A673 (cell line): ENCODE measurements around the gene ECE1. TPM values are rescaled to one million over a fixed set of nuclear protein-coding genes. Genes with fewer than 3 reads are reported as not detected.
A peak's percentile ranks its signal among the peaks of the same experiment; 100 is the strongest.

Experiments used
- BruUV-seq: library from RNA; stranded (reverse); fragments of 400-500 nt; replicated peaks from 2 replicates; lab custom pipeline; 2021; lab: Mats Ljungman, UMichigan
- CTCF ChIA-PET: fragments of 300-600 bp; sonication (Branson Sonifier 250); formaldehyde crosslinking; loops from one replicate; lab custom pipeline; 2022; ENCODE audit warnings: antibody characterized with exemption; lab: Charles Lee
- POLR2A ChIA-PET: fragments of 300-600 bp; sonication (Branson Sonifier 250); formaldehyde crosslinking; loops from one replicate; lab custom pipeline; 2022; ENCODE audit warnings: antibody characterized with exemption; ENCODE audit not compliant: low non-redundant PET; lab: Charles Lee
- DNase-seq: peaks from one replicate; pipeline ENCODE4 v3.0.0-alpha.2; 2015; ENCODE audit warnings: low spot score
- H3K27ac ChIP-seq: fragments of 200-600 bp; sonication (generic); 2 replicates; pipeline ENCODE4 v1.5.1; 2016; ENCODE audit warnings: mixed run types, low read depth, mild to moderate bottlenecking, mixed read lengths, antibody characterized with exemption, low read length; ENCODE audit not compliant: poor library complexity, severe bottlenecking
- H3K27me3 ChIP-seq: fragments of 200-600 bp; sonication (generic); replicated peaks from 2 replicates; pipeline ENCODE4 v1.6.1; 2017; ENCODE audit warnings: mixed run types, low read depth, mild to moderate bottlenecking, mixed read lengths, antibody characterized with exemption, low read length; ENCODE audit not compliant: insufficient read depth, poor library complexity
- H3K36me3 ChIP-seq: fragments of 200-600 bp; sonication (generic); 2 replicates; pipeline ENCODE4 v1.6.1; 2016; ENCODE audit warnings: mixed run types, mild to moderate bottlenecking, mixed read lengths, antibody characterized with exemption, low read length; ENCODE audit not compliant: insufficient read depth, poor library complexity, severe bottlenecking
- H3K4me1 ChIP-seq: fragments of 200-600 bp; sonication (generic); 2 replicates; pipeline ENCODE4 v1.6.1; 2017; ENCODE audit warnings: mixed run types, mild to moderate bottlenecking, mixed read lengths, antibody characterized with exemption, low read length; ENCODE audit not compliant: insufficient read depth, poor library complexity, severe bottlenecking
- H3K4me3 ChIP-seq: fragments of 200-600 bp; sonication (generic); 2 replicates; pipeline ENCODE4 v1.5.1; 2016; ENCODE audit warnings: low read depth, mixed run types, mild to moderate bottlenecking, mixed read lengths, low read length; ENCODE audit not compliant: poor library complexity, severe bottlenecking
- H3K9me3 ChIP-seq: fragments of 200-600 bp; sonication (generic); 2 replicates; pipeline ENCODE4 v1.6.1; 2016; ENCODE audit warnings: mixed run types, low read depth, mild to moderate bottlenecking, mixed read lengths, antibody characterized with exemption, low read length; ENCODE audit not compliant: poor library complexity, severe bottlenecking
- EZH2 ChIP-seq: fragments of 200-600 bp; sonication (generic); IDR thresholded peaks from 2 replicates; pipeline ENCODE4 v1.6.1; 2017; ENCODE audit warnings: borderline replicate concordance, low read depth, mild to moderate bottlenecking, mixed read lengths, antibody characterized with exemption, low read length; ENCODE audit not compliant: poor library complexity, severe bottlenecking
- intact Hi-C: fragments of 100-400 bp; cut with micrococcal nuclease; formaldehyde crosslinking; loops from one replicate; pipeline ENCODE4 v1.10.0; 2022; ENCODE audit not compliant: unreplicated experiment
- total RNA-seq: library from RNA; stranded (reverse); gene quantifications from 2 replicates; pipeline ENCODE4 v1.2.3, GENCODE V29; 2021
- TF ChIP-seq, protein P1 (sequence below): fragments of 300-800, 200-600 bp; sonication (generic); conservative IDR thresholded peaks from 2 replicates; pipeline ENCODE4 v1.5.1; 2017; ENCODE audit warnings: low read depth, mild to moderate bottlenecking, antibody characterized with exemption, low read length, moderate library complexity, mixed read lengths

Gene ECE1
- total RNA-seq, 1 experiment from 2014 or later, result 31.5 TPM

DNA sequence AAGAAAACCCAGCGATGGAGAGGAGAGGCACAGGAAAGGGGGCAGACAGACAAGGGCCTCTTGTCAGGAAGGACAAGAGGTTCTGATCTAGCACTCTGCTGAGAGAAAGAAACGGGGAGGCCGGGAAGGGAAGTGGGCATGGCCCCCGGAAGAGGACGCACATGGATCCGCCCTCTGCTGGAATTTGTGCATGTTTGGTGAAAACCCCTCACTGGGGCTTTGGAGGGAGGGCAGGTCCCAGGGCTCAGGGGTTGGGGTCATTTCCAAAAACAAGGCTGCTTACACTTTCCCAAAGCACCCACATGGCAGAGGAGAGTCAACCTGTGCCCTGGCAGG lies 32.4 kb upstream of the ECE1 start:
- intact Hi-C loops, result no loop called here
- no peaks in the 10 kb centered on the region for H3K27me3 ChIP-seq
- H3K9me3 ChIP-seq, result no peaks in the 10 kb centered on the region
- TF ChIP-seq, protein P1, sequence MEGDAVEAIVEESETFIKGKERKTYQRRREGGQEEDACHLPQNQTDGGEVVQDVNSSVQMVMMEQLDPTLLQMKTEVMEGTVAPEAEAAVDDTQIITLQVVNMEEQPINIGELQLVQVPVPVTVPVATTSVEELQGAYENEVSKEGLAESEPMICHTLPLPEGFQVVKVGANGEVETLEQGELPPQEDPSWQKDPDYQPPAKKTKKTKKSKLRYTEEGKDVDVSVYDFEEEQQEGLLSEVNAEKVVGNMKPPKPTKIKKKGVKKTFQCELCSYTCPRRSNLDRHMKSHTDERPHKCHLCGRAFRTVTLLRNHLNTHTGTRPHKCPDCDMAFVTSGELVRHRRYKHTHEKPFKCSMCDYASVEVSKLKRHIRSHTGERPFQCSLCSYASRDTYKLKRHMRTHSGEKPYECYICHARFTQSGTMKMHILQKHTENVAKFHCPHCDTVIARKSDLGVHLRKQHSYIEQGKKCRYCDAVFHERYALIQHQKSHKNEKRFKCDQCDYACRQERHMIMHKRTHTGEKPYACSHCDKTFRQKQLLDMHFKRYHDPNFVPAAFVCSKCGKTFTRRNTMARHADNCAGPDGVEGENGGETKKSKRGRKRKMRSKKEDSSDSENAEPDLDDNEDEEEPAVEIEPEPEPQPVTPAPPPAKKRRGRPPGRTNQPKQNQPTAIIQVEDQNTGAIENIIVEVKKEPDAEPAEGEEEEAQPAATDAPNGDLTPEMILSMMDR, result no peak
- no peak for TF ChIP-seq EZH2
- DNase-seq, result no peak
- H3K36me3 ChIP-seq, result no peaks in the 10 kb centered on the region
- H3K4me1 ChIP-seq, result peaks cover 64% of the 10 kb centered on the region
- H3K4me3 ChIP-seq, result no peak overlapping the region
- CTCF ChIA-PET, result interaction anchor here (0.6 kb wide), 1 partner anchor 783 kb away, joined by 4 read pairs; no protein-coding TSS in a partner anchor
- H3K27ac ChIP-seq, result peak overlapping the region; percentile 23
- POLR2A ChIA-PET, result no interaction called here
- BruUV-seq, result no TSS peak

DNA sequence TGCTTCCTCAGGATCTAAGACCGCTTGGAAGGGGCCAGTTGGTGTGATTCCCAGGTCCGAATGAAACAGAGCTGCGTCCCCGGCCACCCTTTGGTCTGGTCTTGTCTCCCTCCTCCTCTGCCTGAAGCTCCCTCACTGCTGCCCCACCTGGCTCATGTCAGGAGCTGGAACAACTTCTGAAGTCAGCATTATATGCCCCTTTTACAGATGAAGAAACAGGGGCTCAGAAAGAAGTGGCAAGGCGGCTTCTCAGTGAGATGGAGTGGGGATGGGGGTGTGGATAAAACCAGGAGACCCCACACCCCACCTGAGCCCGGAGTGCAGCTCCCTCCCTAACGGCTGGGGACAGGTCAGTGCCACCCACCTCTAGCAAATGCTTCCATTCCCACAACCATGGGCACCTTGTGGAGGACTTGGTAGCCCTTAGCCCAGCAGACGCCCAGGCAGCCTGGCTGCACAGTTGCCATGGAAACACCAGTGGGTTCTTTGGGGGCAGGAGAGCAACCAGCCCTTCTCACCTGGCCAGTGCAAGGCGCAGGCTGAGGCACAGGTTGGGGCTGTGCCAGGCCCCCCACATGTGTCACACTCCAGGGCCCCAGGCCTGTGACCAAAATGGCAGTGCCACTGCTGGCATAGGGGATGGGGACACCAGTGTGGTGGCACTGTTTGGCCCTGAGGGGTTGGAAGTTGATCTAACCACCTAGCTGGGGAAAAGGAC lies 31.9 kb upstream of the ECE1 start:
- CTCF ChIA-PET, result no interaction called here
- Histone ChIP-seq H3K27ac (no peak overlapping the region), H3K4me1 (peaks cover 64% of the 10 kb centered on the region), H3K9me3 (no peaks in the 10 kb centered on the region), H3K4me3 (no peak overlapping the region), H3K36me3 (no peaks in the 10 kb centered on the region), H3K27me3 (no peaks in the 10 kb centered on the region)
- POLR2A ChIA-PET, result no interaction called here
- no peak for DNase-seq
- TF ChIP-seq, protein P1, result 0 out of 2 replicates have a peak, but pooled peaks have one; percentile 16
- TF ChIP-seq EZH2, result no peak
- intact Hi-C loops, result no loop called here
- BruUV-seq, result no TSS peak

DNA sequence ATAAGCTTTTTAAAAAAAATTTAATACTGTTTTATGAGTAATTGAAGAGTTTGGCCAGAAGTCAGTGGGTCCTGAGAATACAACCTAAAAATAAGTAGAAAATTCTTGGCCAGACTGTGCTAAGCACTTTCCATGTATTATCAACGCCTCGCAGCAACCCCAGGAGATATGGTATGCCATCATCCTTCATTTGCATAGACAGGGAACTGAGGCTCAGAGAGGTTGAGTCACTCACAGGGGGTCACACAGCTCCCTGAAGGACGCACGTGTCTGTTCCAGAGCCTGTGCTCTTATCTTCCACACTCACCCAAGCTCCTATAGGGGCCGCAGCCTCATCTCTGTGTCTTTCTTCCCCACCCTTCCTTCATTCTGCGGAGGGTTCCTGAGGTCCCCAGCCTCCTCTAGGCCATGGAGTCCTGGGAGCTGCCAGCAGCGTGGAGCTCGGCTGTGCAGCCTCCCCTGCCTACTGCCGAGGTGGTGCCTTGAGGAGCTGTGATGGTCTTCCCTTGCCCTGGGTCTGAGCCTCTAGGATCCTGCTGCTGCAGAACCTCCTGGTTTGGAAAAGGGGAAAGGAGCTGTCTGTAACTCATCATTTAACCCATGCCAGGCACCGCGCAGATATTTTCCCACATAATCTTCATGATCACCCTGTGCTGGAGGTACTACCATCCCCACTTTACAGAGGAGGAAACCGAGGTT lies 30.3 kb upstream of the ECE1 start:
- Histone ChIP-seq H3K27me3 (no peaks in the 10 kb centered on the region), H3K27ac (no peak overlapping the region), H3K4me1 (peaks cover 50% of the 10 kb centered on the region), H3K9me3 (no peaks in the 10 kb centered on the region), H3K36me3 (no peaks in the 10 kb centered on the region), H3K4me3 (no peak overlapping the region)
- TF ChIP-seq, protein P1, result no peak
- intact Hi-C loops, result no loop called here
- BruUV-seq, result no TSS peak
- CTCF ChIA-PET, result no interaction called here
- DNase-seq, result no peak
- POLR2A ChIA-PET, result no interaction called here
